Tibial artery (tissue), 4 donors: ENCODE data around the gene TCFL5.
"Not testable (repeated sequence)": the region's sequence is repeated elsewhere in the genome, so short reads cannot be mapped to it uniquely, and the experiment has no call there.

Source experiments
- DNase-seq, 2 donors: peaks; one replicate each; pipeline ENCODE4 v3.0.0-alpha.2; 2019
- H3K27ac ChIP-seq, 2 donors: fragments of 200-600 bp; sonication (generic) in 1 of 2; 1 replicate in 1 of 2; 2 replicates in 1 of 2; pipeline ENCODE4 v1.5.1; 2018 to 2019; ENCODE audit warnings: mild to moderate bottlenecking in 1 of 2
- H3K27me3 ChIP-seq, 2 donors: fragments of 200-600 bp; sonication (generic) in 1 of 2; one replicate each; pipeline versions ENCODE4 v1.5.1 to v1.6.0; 2016 to 2019
- H3K36me3 ChIP-seq, 3 donors: fragments of 200-600 bp; sonication (generic) in 2 of 3; one replicate each; pipeline ENCODE4 v1.5.1; 2016 to 2019; ENCODE audit warnings: mild to moderate bottlenecking in 2 of 3
- H3K4me1 ChIP-seq, 4 donors: fragments of 200-600 bp; sonication (generic) in 2 of 4; 1 replicate in 3 of 4; 2 replicates in 1 of 4; pipeline ENCODE4 v1.5.1; 2016 to 2019
- H3K4me3 ChIP-seq, 2 donors: fragments of 200-600 bp; sonication (generic) in 1 of 2; 1 replicate in 1 of 2; 2 replicates in 1 of 2; pipeline ENCODE4 v1.5.1; 2018 to 2019; ENCODE audit warnings: mild to moderate bottlenecking in 2 of 2
- H3K9me3 ChIP-seq, 3 donors: fragments of 200-600 bp; sonication (generic) in 1 of 3; one replicate each; pipeline ENCODE4 v1.5.1; 2016 to 2019
- intact Hi-C: fragments of 100-400 bp; cut with DNase I; formaldehyde crosslinking; loops from one replicate; pipeline ENCODE4 v1.15.0; 2023; ENCODE audit warnings: low total_unique reads
- TF ChIP-seq, protein P1 (sequence below), 2 experiments: fragments of 200-600 bp in 1 of 2; fragments of 450-650 bp in 1 of 2; IDR thresholded peaks; one replicate each; pipeline ENCODE4 v1.5.1; 2017 to 2019; ENCODE audit warnings: antibody characterized with exemption in 2 of 2, mild to moderate bottlenecking in 1 of 2, moderate library complexity in 1 of 2

Gene TCFL5

DNA sequence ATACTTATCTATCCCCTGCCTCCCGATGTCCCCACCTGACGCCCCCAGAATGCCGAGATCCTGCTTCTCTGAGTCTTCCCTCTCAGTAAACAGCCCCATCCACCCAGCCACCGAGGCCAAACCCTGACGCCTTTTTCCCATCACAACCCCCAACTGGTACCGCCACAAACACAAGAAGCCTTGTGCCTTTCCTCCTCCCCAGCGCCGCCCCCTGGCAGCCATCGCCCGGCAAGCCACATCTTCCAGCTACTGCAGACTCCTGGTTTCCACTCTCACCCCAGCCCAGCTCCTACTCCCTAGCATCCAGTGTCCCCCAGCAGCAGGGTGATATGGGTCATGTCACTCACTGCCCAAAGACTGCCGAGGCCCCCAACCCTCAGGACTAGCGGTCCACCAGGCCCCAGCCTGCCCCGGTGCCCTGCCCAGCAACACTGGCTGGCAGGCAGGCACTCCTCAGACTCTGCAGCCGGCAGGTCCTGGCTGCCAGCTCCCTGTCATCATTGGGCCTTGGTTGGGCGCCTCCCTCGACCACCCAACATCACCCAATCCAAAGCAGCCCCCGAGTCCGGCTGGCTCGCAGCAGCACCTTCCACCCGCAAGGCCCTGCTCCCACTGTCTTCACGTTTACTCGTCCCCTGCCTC, 11.2 kb downstream of the TCFL5 start:
- Histone ChIP-seq H3K9me3 (no peaks in the 10 kb centered on the region), H3K4me1 (no peaks in the 10 kb centered on the region), H3K4me3 (no peak overlapping the region), H3K27ac (no peak overlapping the region), H3K36me3 (peaks cover 9 to 30% (median 12%) of the 10 kb centered on the region in 3 donors), H3K27me3 (no peaks in the 10 kb centered on the region)
- TF ChIP-seq, protein P1, sequence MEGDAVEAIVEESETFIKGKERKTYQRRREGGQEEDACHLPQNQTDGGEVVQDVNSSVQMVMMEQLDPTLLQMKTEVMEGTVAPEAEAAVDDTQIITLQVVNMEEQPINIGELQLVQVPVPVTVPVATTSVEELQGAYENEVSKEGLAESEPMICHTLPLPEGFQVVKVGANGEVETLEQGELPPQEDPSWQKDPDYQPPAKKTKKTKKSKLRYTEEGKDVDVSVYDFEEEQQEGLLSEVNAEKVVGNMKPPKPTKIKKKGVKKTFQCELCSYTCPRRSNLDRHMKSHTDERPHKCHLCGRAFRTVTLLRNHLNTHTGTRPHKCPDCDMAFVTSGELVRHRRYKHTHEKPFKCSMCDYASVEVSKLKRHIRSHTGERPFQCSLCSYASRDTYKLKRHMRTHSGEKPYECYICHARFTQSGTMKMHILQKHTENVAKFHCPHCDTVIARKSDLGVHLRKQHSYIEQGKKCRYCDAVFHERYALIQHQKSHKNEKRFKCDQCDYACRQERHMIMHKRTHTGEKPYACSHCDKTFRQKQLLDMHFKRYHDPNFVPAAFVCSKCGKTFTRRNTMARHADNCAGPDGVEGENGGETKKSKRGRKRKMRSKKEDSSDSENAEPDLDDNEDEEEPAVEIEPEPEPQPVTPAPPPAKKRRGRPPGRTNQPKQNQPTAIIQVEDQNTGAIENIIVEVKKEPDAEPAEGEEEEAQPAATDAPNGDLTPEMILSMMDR (IDR thresholded peaks at IDR 0.05) = no peak
- DNase-seq = no peak
- intact Hi-C loops = no loop called here

DNA sequence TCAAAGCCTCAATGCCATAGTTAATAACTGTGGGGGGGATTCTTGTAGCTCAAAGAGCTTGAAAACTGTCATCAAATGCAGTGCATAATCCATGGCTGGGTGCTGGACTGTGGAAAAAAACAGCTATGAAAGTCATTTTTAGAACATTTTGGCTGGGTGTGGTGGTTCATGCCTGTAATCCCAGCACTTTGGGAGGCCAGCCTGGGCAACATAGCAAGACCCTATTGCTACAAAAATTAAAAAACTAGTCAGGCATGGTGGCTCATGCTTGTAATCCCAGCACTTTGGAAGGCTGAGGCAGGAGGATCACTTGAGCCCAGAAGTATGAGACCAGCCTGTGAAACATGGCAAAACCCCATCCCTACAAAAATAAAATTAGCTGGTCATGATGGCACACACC, 12.2 kb downstream of the TCFL5 start:
- TF ChIP-seq, protein P1 (IDR thresholded peaks at IDR 0.05) = no peak
- intact Hi-C loops = no loop called here
- Histone ChIP-seq H3K27me3 (no peaks in the 10 kb centered on the region), H3K9me3 (no peaks in the 10 kb centered on the region), H3K4me3 (no peak overlapping the region), H3K36me3 (peaks cover 10 to 26% (median 12%) of the 10 kb centered on the region in 3 donors), H3K4me1 (no peaks in the 10 kb centered on the region), H3K27ac (no peak overlapping the region)
- DNase-seq = no peak

DNA sequence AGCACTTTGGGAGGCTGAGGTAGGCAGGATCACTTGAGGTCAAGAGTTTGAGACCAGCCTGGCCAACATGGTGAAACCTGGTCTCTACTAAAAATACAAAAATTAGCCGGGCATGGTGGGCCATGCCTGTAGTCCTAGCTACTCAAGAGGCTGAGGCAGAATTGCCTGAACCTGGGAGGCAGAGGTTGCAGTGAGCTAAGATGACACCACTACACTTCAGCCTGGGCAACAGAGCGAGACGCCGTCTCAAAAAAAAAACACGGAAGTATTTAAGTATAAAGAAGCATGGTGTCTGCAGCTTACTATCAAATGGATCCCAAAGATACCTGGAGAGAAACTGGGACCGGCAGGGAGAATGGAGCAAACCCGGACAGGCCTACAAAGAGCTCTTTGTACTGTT, 12.7 kb downstream of the TCFL5 start:
- DNase-seq, H3K27ac ChIP-seq, H3K9me3 ChIP-seq, H3K27me3 ChIP-seq, intact Hi-C loops, H3K4me1 ChIP-seq, H3K4me3 ChIP-seq: not testable (repeated sequence)
- peaks cover 10 to 24% (median 12%) of the 10 kb centered on the region in 3 donors for H3K36me3 ChIP-seq

DNA sequence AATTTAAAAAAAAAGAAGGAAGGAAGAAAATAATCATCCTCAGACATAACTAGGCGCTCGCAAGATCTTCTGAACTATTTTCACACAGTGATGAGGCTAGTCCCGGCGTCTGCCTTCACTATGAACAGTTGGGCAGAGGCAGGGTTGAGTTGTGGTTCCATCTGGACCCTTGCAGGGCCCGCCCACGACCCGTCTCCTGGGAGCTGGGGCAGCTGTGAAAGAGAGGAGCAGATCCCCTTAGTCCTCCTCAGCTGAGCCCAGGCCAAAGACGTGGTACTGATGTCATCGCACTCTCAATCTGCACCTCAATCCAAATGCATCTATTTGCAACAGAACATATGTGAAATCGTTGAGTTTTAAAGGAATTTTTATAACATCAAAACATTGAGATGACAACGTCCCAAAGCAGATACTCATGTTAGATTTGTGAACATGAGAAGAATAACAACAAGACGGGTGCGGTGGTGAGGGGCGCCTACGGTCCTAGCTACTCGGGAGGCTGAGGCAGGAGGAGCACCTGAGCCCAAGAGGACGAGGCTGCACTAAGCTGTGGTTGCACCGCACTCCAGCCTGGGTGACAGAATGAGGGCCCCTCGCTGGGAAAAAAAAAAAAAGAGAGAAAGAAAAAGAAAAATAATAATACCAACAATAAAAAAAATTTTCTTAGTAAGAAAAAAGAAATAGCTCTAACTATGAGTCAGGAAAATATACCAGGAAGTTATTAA, 15.3 kb downstream of the TCFL5 start:
- H3K4me3 ChIP-seq = no peak overlapping the region
- intact Hi-C loops = no loop called here
- TF ChIP-seq, protein P1 (IDR thresholded peaks at IDR 0.05) = no peak
- no peak for DNase-seq
- H3K27ac ChIP-seq = no peak overlapping the region
- no peaks in the 10 kb centered on the region for H3K27me3 ChIP-seq
- no peaks in the 10 kb centered on the region for H3K4me1 ChIP-seq
- H3K9me3 ChIP-seq = no peaks in the 10 kb centered on the region
- peaks cover 0 to 5% (median 4%) of the 10 kb centered on the region in 3 donors for H3K36me3 ChIP-seq

DNA sequence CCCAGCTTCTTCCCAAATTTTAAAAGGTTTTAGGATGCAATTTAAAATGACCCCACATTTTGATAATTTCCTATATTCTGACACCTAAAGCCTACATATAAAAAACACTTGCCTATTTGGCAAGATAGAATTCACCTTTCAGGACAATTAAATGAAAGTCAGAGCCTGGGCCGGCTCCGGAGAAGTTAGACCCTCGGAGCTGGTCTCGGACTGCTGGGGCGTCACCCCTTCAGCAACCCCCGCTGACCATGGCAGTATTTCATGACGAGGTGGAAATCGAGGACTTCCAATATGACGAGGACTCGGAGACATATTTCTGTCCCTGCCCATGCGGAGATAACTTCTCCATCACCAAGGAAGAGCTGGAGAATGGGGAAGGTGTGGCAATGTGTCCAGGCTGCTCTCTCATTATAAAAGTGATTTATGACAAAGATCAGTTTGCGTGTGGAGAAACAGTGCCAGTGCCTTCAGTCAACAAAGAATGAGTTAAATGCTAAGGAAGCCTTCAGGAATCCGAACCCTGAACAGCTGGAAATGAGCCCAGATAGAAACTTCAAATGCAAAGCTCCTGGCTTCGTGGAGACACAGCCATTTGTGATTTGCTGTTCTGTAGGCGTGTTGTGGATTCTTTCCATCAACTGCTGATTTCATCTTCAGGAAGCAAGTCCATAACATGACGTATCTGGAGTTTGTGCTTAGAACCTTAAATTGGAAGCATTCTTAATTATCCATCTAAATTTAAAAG, 16.0 kb downstream of the TCFL5 start:
- intact Hi-C loops = no loop called here
- DNase-seq = no peak
- TF ChIP-seq, protein P1 (IDR thresholded peaks at IDR 0.05) = no peak
- Histone ChIP-seq H3K9me3 (no peaks in the 10 kb centered on the region), H3K4me1 (no peaks in the 10 kb centered on the region), H3K4me3 (no peak overlapping the region), H3K36me3 (peaks cover 0 to 5% (median 4%) of the 10 kb centered on the region in 3 donors), H3K27me3 (no peaks in the 10 kb centered on the region), H3K27ac (no peak overlapping the region)

DNA sequence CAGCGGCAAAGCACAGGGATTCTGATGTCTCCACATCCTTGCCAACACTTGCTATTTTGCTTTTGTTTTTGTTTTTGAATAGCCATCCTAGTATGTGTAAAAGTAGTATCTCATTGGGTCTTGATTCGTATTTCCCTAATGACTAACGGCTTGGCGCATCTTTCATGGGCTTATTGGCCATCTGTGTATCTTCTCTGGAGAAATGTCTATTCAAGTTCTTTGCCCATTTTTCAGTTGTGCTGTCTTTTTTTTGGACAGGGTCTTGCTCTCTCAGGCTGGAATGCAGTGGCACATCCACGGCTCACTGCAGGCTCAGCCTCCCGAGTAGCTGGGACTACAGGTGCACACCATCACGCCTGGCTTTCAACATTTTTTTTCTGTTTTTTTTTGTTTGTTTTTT, 17.4 kb downstream of the TCFL5 start:
- no peak for DNase-seq
- intact Hi-C loops = no loop called here
- peaks cover 0 to 6% of the 10 kb centered on the region in 2 donors for H3K27me3 ChIP-seq
- H3K36me3 ChIP-seq = peaks cover 0 to 5% (median 4%) of the 10 kb centered on the region in 3 donors
- no peak overlapping the region for H3K4me3 ChIP-seq
- H3K27ac ChIP-seq = no peak overlapping the region
- H3K4me1 ChIP-seq = no peaks in the 10 kb centered on the region
- no peaks in the 10 kb centered on the region for H3K9me3 ChIP-seq
- TF ChIP-seq, protein P1 (IDR thresholded peaks at IDR 0.05) = no peak
